GM23338 (cell line): ENCODE results near the gene CLDN11. TPM values are rescaled to one million over a fixed set of nuclear protein-coding genes. Genes with fewer than 3 reads are reported as not detected.

Source experiments
- microRNA-seq: library from miRNA; unstranded; fragments of <30 nt; microRNA quantifications from one replicate; pipeline ENCODE4, GENCODE V29; 2017
- polyA plus RNA-seq: library from polyadenylated mRNA; unstranded; fragments of >200 nt; fragmentation: Nextera tagmentation; extraction: Ambion mirVana; gene quantifications from 2 replicates; pipeline ENCODE4 v1.2.1, GENCODE V29; 2016
- total RNA-seq: library from RNA; depleted of rRNA; stranded (reverse); fragments of >200 nt; shearing (Covaris generic); gene quantifications from 2 replicates; pipeline ENCODE4 v1.2.3, GENCODE V29; 2014; rRNA removed

CLDN11 gene
- total and polyA plus RNA-seq, 2 experiments from 2014 or later = 5.2 to 8.3 TPM

Small RNA genes lying within 50 kb of the gene (microRNA-seq; reads per million reads assigned to microRNA genes)
- gene MIR6828 = not detected

Other genes with a start within 250 kb of the CLDN11 start
- 22.6 and 23.9 TPM in 2 replicates for gene PHC3, start 237.1 kb upstream of the CLDN11 start, total RNA-seq
- 65.6 and 83.5 TPM in 2 replicates for gene PHC3, start 237.1 kb upstream of the CLDN11 start, polyA plus RNA-seq
- gene PRKCI, start 196.4 kb upstream of the CLDN11 start, total RNA-seq = 119 and 124 TPM in 2 replicates
- gene PRKCI, start 196.4 kb upstream of the CLDN11 start, polyA plus RNA-seq = 47.5 and 58.0 TPM in 2 replicates
- gene SKIL, start 61.2 kb upstream of the CLDN11 start, total RNA-seq = 309 and 358 TPM in 2 replicates
- gene SKIL, start 61.2 kb upstream of the CLDN11 start, polyA plus RNA-seq = 134 and 141 TPM in 2 replicates
- gene SLC7A14, start 167.2 kb downstream of the CLDN11 start, total RNA-seq = 0.49 and 0.58 TPM in 2 replicates
- gene SLC7A14, start 167.2 kb downstream of the CLDN11 start, polyA plus RNA-seq = 0.49 and 0.82 TPM in 2 replicates